K562 (cell line): Measurements from ENCODE around the gene IL15RA. TPM values are rescaled to one million over a fixed set of nuclear protein-coding genes. Genes with fewer than 3 reads are reported as not detected.

Experiments
- ATAC-seq: fragments of 200-7000 bp; cut with Tn5 transposase; 3 replicates; pipeline ENCODE4 v1.9.1; 2020; ENCODE audit warnings: moderate library complexity
- BruUV-seq: library from RNA; stranded (reverse); fragments of 400-500 nt; replicated peaks from 2 replicates; lab custom pipeline; 2021; lab: Mats Ljungman, UMichigan
- CTCF ChIA-PET: fragments of 300-600 bp; formaldehyde crosslinking; extraction: SDS; loops from one replicate; lab custom pipeline; 2021; ENCODE audit warnings: low intra/inter-chr PET ratio; lab: Yijun Ruan, JAX
- POLR2A ChIA-PET: fragments of 300-600, 350-650 bp; sonication (Branson Sonifier 250); formaldehyde crosslinking; extraction: SDS; loops from one replicate; lab custom pipeline; 2021; ENCODE audit warnings: antibody characterized with exemption, inconsistent platforms; lab: Yijun Ruan, JAX
- DNase-seq, 4 experiments: peaks; one replicate each; pipeline versions ENCODE4 v3.0.0 to v3.0.0-alpha.2; 2011 to 2018; ENCODE audit warnings: low spot score in 3 of 4, mixed read lengths in 3 of 4; ENCODE audit errors: extremely low read depth in 1 of 4
- FAIRE-seq: peaks from 2 replicates; lab custom pipeline; 2011; peaks lifted over from hg19 to GRCh38; lab: Jason Lieb, UNC
- H2AFZ ChIP-seq: 2 replicates; pipeline ENCODE4 v1.6.0; 2011; ENCODE audit warnings: low read depth, low read length, control low read depth, inconsistent platforms
- H3K27ac ChIP-seq: fragments of 200-600 bp; 3 replicates; pipeline ENCODE4 v1.8.0; 2011; ENCODE audit warnings: low read depth, mild to moderate bottlenecking, control low read depth, inconsistent platforms, low read length, moderate library complexity, mixed read lengths; ENCODE audit errors: extremely low read depth
- H3K27me3 ChIP-seq, 2 experiments: fragments of 300-600 bp in 1 of 2; 2 replicates in 1 of 2; 3 replicates in 1 of 2; pipeline versions ENCODE4 v1.6.0 to v1.8.0; 2011; ENCODE audit warnings: inconsistent platforms in 2 of 2, low read length in 2 of 2, mild to moderate bottlenecking in 1 of 2, mixed read lengths in 1 of 2, moderate library complexity in 1 of 2; ENCODE audit not compliant: control insufficient read depth in 2 of 2, insufficient read depth in 2 of 2
- H3K36me3 ChIP-seq: fragments of 300-600 bp; 3 replicates; pipeline ENCODE4 v1.8.0; 2011; ENCODE audit warnings: mild to moderate bottlenecking, low read length, inconsistent platforms; ENCODE audit not compliant: control insufficient read depth, insufficient read depth
- H3K4me1 ChIP-seq, 2 experiments: fragments of 200-600 bp in 1 of 2; replicated peaks in 1 of 2; 2 replicates in 1 of 2; 3 replicates in 1 of 2; pipeline versions ENCODE4 v1.5.1 to v1.8.0; 2011; ENCODE audit warnings: inconsistent platforms in 2 of 2, low read length in 2 of 2, mild to moderate bottlenecking in 1 of 2, mixed read lengths in 1 of 2, moderate library complexity in 1 of 2; ENCODE audit not compliant: control insufficient read depth in 2 of 2, insufficient read depth in 2 of 2
- H3K4me2 ChIP-seq: 2 replicates; pipeline ENCODE4 v1.6.1; 2011; ENCODE audit warnings: low read length, control low read depth, inconsistent platforms, mixed read lengths; ENCODE audit not compliant: insufficient read depth
- H3K4me3 ChIP-seq: fragments of 200-600 bp; sonication (generic), shearing (Covaris generic); 2 replicates; pipeline ENCODE4 v1.5.1; 2016; ENCODE audit warnings: control low read depth, inconsistent platforms
- H3K79me2 ChIP-seq: fragments of 200-600 bp; 3 replicates; pipeline ENCODE4 v1.8.0; 2011; ENCODE audit warnings: low read length, inconsistent platforms; ENCODE audit not compliant: control insufficient read depth, insufficient read depth
- H3K9ac ChIP-seq, 2 experiments: 2 replicates each; pipeline versions ENCODE4 v1.6.0 to v1.6.1; 2011; ENCODE audit warnings: low read depth in 2 of 2, low read length in 2 of 2, control low read depth in 1 of 2, inconsistent platforms in 1 of 2, mild to moderate bottlenecking in 1 of 2, mixed read lengths in 1 of 2; ENCODE audit not compliant: insufficient read depth in 1 of 2
- H3K9me1 ChIP-seq: one replicate; pipeline ENCODE4 v1.6.0; 2011; ENCODE audit warnings: inconsistent platforms, mild to moderate bottlenecking, low read length, moderate library complexity; ENCODE audit not compliant: control insufficient read depth, insufficient read depth
- H3K9me3 ChIP-seq: replicated peaks from 2 replicates; pipeline ENCODE4 v1.5.1; 2011; ENCODE audit warnings: low read depth, low read length, inconsistent platforms; ENCODE audit not compliant: control insufficient read depth, insufficient read depth
- H4K20me1 ChIP-seq: replicated peaks from 2 replicates; pipeline ENCODE4 v1.6.1; 2011; ENCODE audit warnings: low read length, inconsistent platforms, mixed read lengths; ENCODE audit not compliant: control insufficient read depth, insufficient read depth
- ATF3 ChIP-seq, 2 experiments: fragments of 450-650 bp in 1 of 2; sonication (generic) in 1 of 2; formaldehyde crosslinking in 1 of 2; IDR thresholded peaks in 1 of 2; conservative IDR thresholded peaks in 1 of 2; 2 replicates each; pipeline versions ENCODE4 v1.6.1 to v1.8.1; 2016 to 2023; ENCODE audit warnings: mild to moderate bottlenecking in 2 of 2, moderate library complexity in 2 of 2, inconsistent platforms in 1 of 2, missing genetic modification reagents in 1 of 2
- CSDE1 ChIP-seq, 2 experiments: fragments of 450-650 bp; IDR thresholded peaks; 2 replicates each; pipeline ENCODE4 v1.6.1; 2016; ENCODE audit warnings: mild to moderate bottlenecking in 1 of 2
- DDX20 ChIP-seq: fragments of 450-650 bp; IDR thresholded peaks from 2 replicates; pipeline ENCODE4 v1.6.1; 2016; ENCODE audit warnings: missing genetic modification characterization, low read depth, mild to moderate bottlenecking, missing compliant biosample characterization, moderate library complexity
- HDAC2 ChIP-seq: fragments of 450-650 bp; IDR thresholded peaks from 2 replicates; pipeline ENCODE4 v1.6.1; 2016; ENCODE audit warnings: mild to moderate bottlenecking
- HNRNPK ChIP-seq: fragments of 200-400 bp; formaldehyde crosslinking; IDR thresholded peaks from one replicate; pipeline ENCODE4 v1.6.1; 2018; ENCODE audit warnings: mild to moderate bottlenecking, low read depth, low read length; ENCODE audit not compliant: poor library complexity, severe bottlenecking
- OTX1 ChIP-seq: fragments of 450-650 bp; formaldehyde crosslinking; IDR thresholded peaks from 2 replicates; pipeline ENCODE4 v1.4.0; 2022; ENCODE audit warnings: mild to moderate bottlenecking
- RAD21 ChIP-seq, 2 experiments: fragments of 250-450 bp in 1 of 2; fragments of 450-650 bp in 1 of 2; sonication (Bioruptor Pico) in 1 of 2; formaldehyde crosslinking in 1 of 2; IDR thresholded peaks in 1 of 2; conservative IDR thresholded peaks in 1 of 2; 2 replicates each; pipeline versions ENCODE4 v1.4.0 to v1.8.0; 2020 to 2022; ENCODE audit warnings: mild to moderate bottlenecking in 2 of 2, moderate library complexity in 1 of 2
- RCOR1 ChIP-seq, 2 experiments: IDR thresholded peaks; 2 replicates each; pipeline ENCODE4 v1.6.1; 2012; ENCODE audit warnings: low read depth in 2 of 2, low read length in 2 of 2, borderline replicate concordance in 1 of 2, improper control_type of control experiment in 1 of 2
- RFX1 ChIP-seq: fragments of 450-650 bp; IDR thresholded peaks from 2 replicates; pipeline ENCODE4 v1.6.1; 2016; ENCODE audit warnings: mild to moderate bottlenecking, moderate library complexity
- SLC30A9 ChIP-seq: fragments of 250-450 bp; sonication (Bioruptor Pico); IDR thresholded peaks from 2 replicates; pipeline ENCODE4 v1.8.0; 2022; ENCODE audit warnings: mild to moderate bottlenecking, moderate library complexity
- TFAM ChIP-seq: fragments of 250-450 bp; sonication (Bioruptor Pico); conservative IDR thresholded peaks from 2 replicates; pipeline ENCODE4 v1.5.0; 2021; ENCODE audit warnings: mild to moderate bottlenecking, moderate library complexity
- TGIF2 ChIP-seq: sonication (generic); formaldehyde crosslinking; IDR thresholded peaks from 2 replicates; pipeline ENCODE4 v1.8.1; 2022; ENCODE audit warnings: mild to moderate bottlenecking, missing genetic modification reagents, moderate library complexity
- ZNF316 ChIP-seq: fragments of 450-650 bp; IDR thresholded peaks from 2 replicates; pipeline ENCODE4 v1.6.1; 2016
- WGBS: fragments of 100-300 bp; shearing (Covaris generic); methylation state at CpG from one replicate; pipeline ENCODE4 v1.1.6; 2016; ENCODE audit warnings: low coverage, mixed read lengths; ENCODE audit not compliant: insufficient coverage; ENCODE audit errors: missing lambda C conversion rate; 5-methylcytosine and 5-hydroxymethylcytosine counted together
- in situ Hi-C: fragments of 300-500 bp; cut with MboI; formaldehyde crosslinking; loops from 4 replicates; pipeline ENCODE4 v1.15.0; 2018; ENCODE audit warnings: inconsistent platforms, mixed read lengths
- intact Hi-C: fragments of 100-400 bp; cut with micrococcal nuclease; formaldehyde crosslinking; loops from 2 replicates; pipeline ENCODE4 v1.14.2; 2022
- polyA plus RNA-seq, 8 experiments: library from polyadenylated mRNA; depleted of rRNA in 4 of 8; stranded (reverse) in 5 of 8; unstranded in 3 of 8; fragments of >200 nt; fragmentation: Nextera tagmentation in 2 of 8; fragmentation: Illumina TruSeq in 1 of 8; extraction: Ambion mirVana in 2 of 8; extraction: Trizol in 1 of 8; gene quantifications; 2 replicates each; pipeline versions ENCODE4 v1.2.1 to v1.2.3, GENCODE V29; 2011 to 2014; ENCODE audit warnings: inconsistent platforms in 1 of 8, missing spikeins in 1 of 8
- total RNA-seq, 7 experiments: library from RNA; depleted of rRNA in 6 of 7; stranded (reverse); fragments of >200 nt in 6 of 7; fragmentation: Illumina TruSeq in 2 of 7; extraction: Trizol in 2 of 7; gene quantifications; 2 replicates each; pipeline versions ENCODE4 v1.2.1 to v1.2.3, GENCODE V29; 2011 to 2021; ENCODE audit warnings: low replicate concordance in 1 of 7
- TF ChIP-seq, protein P1 (sequence below), 2 experiments: fragments of 150-350 bp in 1 of 2; IDR thresholded peaks; 2 replicates each; pipeline ENCODE4 v1.6.1; 2012 to 2016; ENCODE audit warnings: low read depth in 2 of 2, low read length in 2 of 2, mild to moderate bottlenecking in 1 of 2, moderate library complexity in 1 of 2
- TF ChIP-seq, protein P2 (sequence below): sonication (generic); formaldehyde crosslinking; IDR thresholded peaks from 2 replicates; pipeline ENCODE4 v1.8.1; 2023; ENCODE audit warnings: mild to moderate bottlenecking, missing genetic modification reagents

Gene IL15RA
- total and polyA plus RNA-seq, 9 of the 15 experiments (the other 6 are each of a cell fraction or from before 2014, with no cell fraction given), result 1.2 to 11.7 (median 8.0) TPM

DNA sequence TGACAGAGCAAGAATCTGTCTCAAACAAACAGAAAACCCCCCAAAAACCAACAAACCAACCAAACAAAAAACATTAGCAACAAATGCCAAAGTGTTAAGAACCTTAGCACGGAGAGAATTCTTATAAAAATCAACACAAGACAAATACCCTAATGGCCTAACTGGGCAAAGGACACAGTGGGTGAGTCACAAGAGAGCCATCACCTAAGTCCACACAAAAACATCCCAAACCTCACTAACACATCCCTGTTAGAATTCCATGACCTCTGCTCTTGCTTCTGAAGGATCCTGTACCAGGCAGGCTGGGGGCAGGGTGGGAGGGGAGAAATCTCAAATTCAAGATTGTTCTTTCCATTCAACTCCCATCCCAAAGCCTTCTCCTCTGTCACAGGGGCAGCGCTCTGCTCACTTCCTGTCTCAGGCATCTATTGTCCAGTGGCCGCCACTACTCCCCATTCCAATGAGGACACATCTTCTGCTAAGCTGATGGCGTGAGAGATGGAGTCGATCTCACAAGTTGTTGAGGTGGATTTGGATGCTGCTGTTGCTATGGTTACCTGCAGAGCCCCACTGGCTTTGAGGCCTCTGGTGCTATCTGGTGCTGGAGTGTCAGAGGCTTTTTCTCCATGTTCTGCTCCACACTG, 9.2 kb downstream of the IL15RA start:
- ChIA-PET CTCF (no interaction called here), POLR2A (interaction anchor here (1.2 kb wide), 2 partner anchors 8 to 24 kb away, joined by 3 read pairs; no protein-coding TSS in a partner anchor)
- no peaks in the 10 kb centered on the region; the same call in 1 of the 2 replicates for H4K20me1 ChIP-seq
- no peak overlapping the region for H3K4me2 ChIP-seq
- ATAC-seq (no peak; the same call in 2 of the 3 replicates), FAIRE-seq (no peak), DNase-seq (no peak)
- no peak overlapping the region for H3K27ac ChIP-seq
- no peak overlapping the region for H3K4me3 ChIP-seq
- H3K27me3 ChIP-seq, result no peaks in the 10 kb centered on the region
- intact Hi-C loops (no loop called here), in situ Hi-C loops (no loop called here)
- peaks cover 5% of the 10 kb centered on the region; the same call in 2 of the 3 replicates for H3K36me3 ChIP-seq
- BruUV-seq, result no TSS peak
- WGBS, result 72% methylated on average over 5 of the region's 5 CpGs
- peaks cover 16 to 27% of the 10 kb centered on the region in 2 experiments for H3K4me1 ChIP-seq
- no peak overlapping the region for H3K9ac ChIP-seq
- no peaks in the 10 kb centered on the region for H3K9me3 ChIP-seq
- peaks cover 36% of the 10 kb centered on the region for H3K79me2 ChIP-seq
- no peak overlapping the region for H2AFZ ChIP-seq
- no peaks in the 10 kb centered on the region for H3K9me1 ChIP-seq
- TF ChIP-seq OTX1 (CRISPR knock-in tag) (no peak), TFAM (CRISPR knock-in tag) (no peak), SLC30A9 (CRISPR knock-in tag) (no peak), HNRNPK (no peak), ATF3 (IDR thresholded peaks at IDR 0.05) (no peak), ATF3 (CRISPR knock-in tag; conservative IDR thresholded peaks at IDR 0.05) (no peak), ZNF316 (no peak), RFX1 (peak; percentile 93), RCOR1 (IDR thresholded peaks at IDR 0.05; ENCODE audit: borderline replicate concordance in 1 of 2, low read depth in 2 of 2, low read length in 2 of 2) (0 out of 4 replicates have a peak, but pooled peaks of 1 of the 2 experiments have one; percentile 6), RAD21 (CRISPR knock-in tag; conservative IDR thresholded peaks at IDR 0.05 in 1 of 2, IDR thresholded peaks at IDR 0.05 in 1 of 2) (no peak), TGIF2 (no peak), HDAC2 (no peak), CSDE1 (IDR thresholded peaks at IDR 0.05) (peak in 1 of 2 experiments; percentile 43; a peak in 1 of 4 replicates), DDX20 (tag) (no peak)
- TF ChIP-seq, protein P1, sequence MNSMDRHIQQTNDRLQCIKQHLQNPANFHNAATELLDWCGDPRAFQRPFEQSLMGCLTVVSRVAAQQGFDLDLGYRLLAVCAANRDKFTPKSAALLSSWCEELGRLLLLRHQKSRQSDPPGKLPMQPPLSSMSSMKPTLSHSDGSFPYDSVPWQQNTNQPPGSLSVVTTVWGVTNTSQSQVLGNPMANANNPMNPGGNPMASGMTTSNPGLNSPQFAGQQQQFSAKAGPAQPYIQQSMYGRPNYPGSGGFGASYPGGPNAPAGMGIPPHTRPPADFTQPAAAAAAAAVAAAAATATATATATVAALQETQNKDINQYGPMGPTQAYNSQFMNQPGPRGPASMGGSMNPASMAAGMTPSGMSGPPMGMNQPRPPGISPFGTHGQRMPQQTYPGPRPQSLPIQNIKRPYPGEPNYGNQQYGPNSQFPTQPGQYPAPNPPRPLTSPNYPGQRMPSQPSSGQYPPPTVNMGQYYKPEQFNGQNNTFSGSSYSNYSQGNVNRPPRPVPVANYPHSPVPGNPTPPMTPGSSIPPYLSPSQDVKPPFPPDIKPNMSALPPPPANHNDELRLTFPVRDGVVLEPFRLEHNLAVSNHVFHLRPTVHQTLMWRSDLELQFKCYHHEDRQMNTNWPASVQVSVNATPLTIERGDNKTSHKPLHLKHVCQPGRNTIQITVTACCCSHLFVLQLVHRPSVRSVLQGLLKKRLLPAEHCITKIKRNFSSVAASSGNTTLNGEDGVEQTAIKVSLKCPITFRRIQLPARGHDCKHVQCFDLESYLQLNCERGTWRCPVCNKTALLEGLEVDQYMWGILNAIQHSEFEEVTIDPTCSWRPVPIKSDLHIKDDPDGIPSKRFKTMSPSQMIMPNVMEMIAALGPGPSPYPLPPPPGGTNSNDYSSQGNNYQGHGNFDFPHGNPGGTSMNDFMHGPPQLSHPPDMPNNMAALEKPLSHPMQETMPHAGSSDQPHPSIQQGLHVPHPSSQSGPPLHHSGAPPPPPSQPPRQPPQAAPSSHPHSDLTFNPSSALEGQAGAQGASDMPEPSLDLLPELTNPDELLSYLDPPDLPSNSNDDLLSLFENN (IDR thresholded peaks at IDR 0.05; ENCODE audit: low read depth in 2 of 2, low read length in 2 of 2), result no peak
- TF ChIP-seq, protein P2, sequence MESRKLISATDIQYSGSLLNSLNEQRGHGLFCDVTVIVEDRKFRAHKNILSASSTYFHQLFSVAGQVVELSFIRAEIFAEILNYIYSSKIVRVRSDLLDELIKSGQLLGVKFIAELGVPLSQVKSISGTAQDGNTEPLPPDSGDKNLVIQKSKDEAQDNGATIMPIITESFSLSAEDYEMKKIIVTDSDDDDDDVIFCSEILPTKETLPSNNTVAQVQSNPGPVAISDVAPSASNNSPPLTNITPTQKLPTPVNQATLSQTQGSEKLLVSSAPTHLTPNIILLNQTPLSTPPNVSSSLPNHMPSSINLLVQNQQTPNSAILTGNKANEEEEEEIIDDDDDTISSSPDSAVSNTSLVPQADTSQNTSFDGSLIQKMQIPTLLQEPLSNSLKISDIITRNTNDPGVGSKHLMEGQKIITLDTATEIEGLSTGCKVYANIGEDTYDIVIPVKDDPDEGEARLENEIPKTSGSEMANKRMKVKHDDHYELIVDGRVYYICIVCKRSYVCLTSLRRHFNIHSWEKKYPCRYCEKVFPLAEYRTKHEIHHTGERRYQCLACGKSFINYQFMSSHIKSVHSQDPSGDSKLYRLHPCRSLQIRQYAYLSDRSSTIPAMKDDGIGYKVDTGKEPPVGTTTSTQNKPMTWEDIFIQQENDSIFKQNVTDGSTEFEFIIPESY (CRISPR knock-in tag), result peak; percentile 92
